ENCODE results near the gene GFM1.

DNA sequence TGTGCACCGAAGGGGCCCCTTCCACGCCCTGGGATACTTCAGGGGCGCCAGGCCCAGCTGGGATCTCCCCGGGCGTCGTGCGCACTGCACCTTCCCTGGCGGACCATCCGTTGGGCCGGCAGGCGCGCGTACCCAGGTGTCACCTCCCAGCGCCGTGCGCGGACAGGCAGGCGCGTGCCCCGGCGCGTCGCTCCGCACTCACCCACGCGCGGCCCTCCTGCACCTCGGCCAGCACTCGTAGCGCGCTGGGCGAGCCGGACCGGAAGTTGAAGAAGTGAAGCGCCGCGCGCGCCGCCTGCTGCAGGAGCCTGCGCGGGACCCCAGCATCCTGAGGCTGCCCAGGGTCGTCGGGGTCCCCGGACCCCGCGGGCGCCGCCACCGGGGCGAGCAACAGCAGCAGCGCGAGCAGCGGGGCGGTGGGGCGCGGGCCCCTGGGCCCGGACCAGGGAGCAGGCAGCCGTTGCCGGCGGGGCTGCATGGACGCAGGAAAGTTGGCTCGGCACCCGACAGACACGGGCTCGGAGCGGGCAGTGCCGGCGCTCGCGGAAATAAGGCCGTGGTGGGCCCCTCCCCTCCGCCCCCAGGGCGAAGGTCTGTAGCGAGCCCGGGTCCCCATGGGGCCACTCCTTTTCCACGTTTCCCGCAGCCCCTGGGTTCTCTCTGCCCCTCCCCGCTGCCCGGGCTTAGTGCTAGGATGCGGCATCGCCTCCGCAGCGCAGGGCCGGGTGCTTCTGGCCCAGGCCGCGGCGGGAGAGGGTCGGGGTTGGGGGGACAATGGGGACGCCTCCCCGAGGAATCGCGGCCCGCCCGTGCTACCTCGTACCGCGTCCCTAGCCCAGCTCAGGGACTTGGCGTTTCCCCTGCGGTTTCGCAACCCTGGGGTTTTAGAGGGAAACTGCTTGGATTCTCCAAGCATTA, 87.9 kb downstream of the GFM1 start, which contains the start of gene RARRES1:
- TF ChIP-seq POLR2A (IDR thresholded peaks at IDR 0.05) = peak; percentile 40
- TF ChIP-seq, protein P1, sequence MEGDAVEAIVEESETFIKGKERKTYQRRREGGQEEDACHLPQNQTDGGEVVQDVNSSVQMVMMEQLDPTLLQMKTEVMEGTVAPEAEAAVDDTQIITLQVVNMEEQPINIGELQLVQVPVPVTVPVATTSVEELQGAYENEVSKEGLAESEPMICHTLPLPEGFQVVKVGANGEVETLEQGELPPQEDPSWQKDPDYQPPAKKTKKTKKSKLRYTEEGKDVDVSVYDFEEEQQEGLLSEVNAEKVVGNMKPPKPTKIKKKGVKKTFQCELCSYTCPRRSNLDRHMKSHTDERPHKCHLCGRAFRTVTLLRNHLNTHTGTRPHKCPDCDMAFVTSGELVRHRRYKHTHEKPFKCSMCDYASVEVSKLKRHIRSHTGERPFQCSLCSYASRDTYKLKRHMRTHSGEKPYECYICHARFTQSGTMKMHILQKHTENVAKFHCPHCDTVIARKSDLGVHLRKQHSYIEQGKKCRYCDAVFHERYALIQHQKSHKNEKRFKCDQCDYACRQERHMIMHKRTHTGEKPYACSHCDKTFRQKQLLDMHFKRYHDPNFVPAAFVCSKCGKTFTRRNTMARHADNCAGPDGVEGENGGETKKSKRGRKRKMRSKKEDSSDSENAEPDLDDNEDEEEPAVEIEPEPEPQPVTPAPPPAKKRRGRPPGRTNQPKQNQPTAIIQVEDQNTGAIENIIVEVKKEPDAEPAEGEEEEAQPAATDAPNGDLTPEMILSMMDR (IDR thresholded peaks at IDR 0.05) = peak in 2 of 4 donors; percentile 11 to 27

All from right lobe of liver (tissue), 4 donors.